Renal cortical epithelial cell (primary cell): ENCODE measurements around the gene WNT3. TPM values are rescaled to one million over a fixed set of nuclear protein-coding genes. Genes with fewer than 3 reads are reported as not detected.
A peak's percentile ranks its signal among the peaks of the same experiment; 100 is the strongest.

Experiments used
- DNase-seq: peaks from one replicate; pipeline ENCODE4 v3.0.0-alpha.2; 2011; ENCODE audit warnings: low read depth
- total RNA-seq: library from RNA; depleted of rRNA; stranded (reverse); fragments of >200 nt; gene quantifications from 2 replicates; pipeline ENCODE4 v1.2.3, GENCODE V29; 2014

WNT3 gene
- total RNA-seq, 1 donor from 2014 or later, result 1.4 TPM

DNA sequence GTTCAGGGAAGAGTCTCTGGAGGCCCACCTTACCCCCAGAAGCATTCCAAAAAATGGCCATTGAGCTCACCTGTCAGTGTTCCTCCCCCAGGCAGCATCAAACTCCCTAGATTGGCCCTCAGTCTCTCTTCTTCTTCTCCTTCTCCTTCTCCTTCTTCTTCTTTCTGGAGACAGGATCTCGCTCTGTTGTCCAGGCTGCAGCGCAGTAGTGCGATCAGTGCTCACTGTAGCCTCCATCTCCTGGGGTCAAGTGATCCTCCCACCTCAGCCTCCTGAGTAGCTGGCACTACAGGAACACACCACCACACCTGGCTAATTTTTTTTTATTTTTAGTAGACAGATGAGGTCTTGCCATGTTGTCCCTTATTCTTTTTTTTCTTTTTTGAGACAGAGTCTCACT is 16.4 kb upstream of the WNT3 start:
- no peak for DNase-seq

DNA sequence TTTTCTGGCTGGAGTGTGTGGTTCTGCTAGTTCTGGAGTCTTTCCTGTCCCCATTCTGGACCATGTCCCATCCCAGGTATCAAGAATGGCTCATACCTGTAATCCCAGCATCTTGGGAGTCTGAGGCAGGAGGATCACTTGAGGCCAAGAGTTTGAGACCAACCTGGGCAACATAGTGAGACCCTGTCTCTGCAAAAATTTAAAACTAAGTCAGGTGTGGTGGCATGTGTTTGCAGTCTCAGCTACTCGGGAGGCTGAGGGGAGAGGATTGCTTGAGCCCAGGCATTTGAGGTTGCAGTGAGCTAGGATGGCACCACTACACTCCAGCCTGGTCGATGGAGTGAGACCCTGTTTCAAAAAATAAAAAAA is 15.3 kb upstream of the WNT3 start:
- DNase-seq, result no peak

- DNase-seq, result peak; percentile 66
Measured at GRCh38 chr17:46832945-46833839, 14.7 kb upstream of the WNT3 start.

DNA sequence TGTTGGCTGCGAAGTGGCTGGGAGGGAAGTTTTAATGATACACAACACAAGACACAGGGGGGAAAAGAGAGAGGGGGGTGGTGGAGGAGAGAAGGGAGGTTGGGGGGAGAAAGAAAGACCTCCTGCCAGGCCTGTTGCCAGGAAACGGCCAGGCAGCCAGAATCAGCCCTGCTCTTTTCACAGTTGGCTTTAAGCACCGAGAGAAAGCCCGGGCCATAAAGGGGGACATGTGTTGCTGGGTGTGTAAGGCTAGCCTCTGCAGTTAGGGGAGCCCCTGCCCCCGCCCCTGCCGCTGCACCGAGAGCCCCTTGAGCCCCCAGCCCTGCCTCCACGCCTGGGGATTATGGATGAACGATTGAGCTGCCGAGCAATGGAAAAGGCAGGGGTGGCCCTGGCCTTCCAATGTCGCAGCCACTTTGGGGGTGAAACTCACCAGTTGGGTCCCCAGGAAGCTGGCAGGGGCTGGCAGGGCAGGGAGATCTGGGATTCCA is 13.9 kb upstream of the WNT3 start:
- no peak for DNase-seq

- no peak for DNase-seq
Measured at GRCh38 chr17:46831573-46832330, 13.3 kb upstream of the WNT3 start.

DNA sequence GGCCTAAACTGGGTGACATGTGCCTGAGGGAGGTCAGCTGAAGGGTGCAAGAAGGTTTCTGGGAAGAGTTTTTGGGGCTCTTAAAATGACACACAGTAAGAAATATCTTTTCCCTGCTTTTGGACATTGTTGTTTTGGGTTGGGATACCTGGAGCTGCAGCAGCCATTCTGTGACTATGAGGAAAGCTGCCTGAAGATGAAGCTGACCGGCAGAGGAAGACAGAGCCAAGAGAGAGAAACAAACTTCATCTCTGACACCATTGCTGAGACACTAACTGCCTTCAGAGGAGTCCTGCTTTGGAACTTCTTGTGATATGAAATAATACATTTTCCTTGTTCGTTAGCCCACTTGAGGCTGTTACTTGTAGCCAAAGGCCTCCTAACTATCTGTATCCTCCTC is 8.8 kb upstream of the WNT3 start:
- DNase-seq, result no peak

- DNase-seq, result no peak
Measured at GRCh38 chr17:46826116-46826515, 7.6 kb upstream of the WNT3 start.

- no peak for DNase-seq
Measured at GRCh38 chr17:46823657-46824056, 5.2 kb upstream of the WNT3 start.

- DNase-seq, result no peak
Measured at GRCh38 chr17:46822388-46822921, 4.0 kb upstream of the WNT3 start.

DNA sequence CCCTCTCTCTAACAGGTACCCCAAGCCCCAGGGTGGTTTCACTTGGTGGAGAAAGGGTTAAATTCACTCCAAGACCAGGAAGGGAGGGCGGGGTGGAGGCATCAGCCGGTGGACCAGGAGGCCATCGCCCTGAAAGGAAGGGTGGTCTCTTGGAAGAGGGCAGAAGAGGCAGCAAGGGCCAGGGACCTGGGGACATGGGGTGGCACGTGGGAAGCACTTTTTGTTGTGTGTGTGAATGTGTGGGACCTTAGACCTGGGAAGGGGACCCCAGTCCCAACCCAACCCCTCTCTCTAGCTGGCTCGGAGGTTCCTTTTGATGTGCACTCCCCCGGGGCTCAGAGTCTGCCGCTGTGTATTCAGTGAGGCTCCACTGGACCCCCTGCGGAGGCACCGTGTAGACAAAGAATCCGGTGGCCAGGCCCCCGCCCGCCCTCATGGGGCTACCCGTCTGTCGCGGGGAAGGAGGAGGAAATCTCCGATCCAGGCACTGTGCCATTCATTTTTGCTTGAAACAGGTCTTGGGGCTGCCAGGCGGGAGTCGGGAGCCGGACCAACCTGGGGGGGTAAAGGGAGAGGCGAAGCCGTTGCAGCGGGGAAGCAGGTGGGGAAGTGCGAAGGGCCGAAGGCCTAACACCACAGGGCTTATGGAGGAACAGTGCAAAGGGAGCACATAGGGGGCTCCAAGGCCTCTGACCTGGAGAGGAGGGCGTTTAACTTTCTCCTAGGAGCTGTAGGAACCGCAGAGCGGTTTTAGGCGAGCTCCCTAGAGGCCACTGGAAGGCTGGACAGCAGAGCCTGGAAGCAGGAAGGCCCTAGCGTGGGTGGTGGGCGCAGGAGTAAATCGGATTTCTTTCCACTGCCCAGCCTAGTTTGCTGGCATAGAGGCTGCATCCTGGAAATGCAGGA is 3.2 kb upstream of the WNT3 start:
- DNase-seq, result no peak

DNA sequence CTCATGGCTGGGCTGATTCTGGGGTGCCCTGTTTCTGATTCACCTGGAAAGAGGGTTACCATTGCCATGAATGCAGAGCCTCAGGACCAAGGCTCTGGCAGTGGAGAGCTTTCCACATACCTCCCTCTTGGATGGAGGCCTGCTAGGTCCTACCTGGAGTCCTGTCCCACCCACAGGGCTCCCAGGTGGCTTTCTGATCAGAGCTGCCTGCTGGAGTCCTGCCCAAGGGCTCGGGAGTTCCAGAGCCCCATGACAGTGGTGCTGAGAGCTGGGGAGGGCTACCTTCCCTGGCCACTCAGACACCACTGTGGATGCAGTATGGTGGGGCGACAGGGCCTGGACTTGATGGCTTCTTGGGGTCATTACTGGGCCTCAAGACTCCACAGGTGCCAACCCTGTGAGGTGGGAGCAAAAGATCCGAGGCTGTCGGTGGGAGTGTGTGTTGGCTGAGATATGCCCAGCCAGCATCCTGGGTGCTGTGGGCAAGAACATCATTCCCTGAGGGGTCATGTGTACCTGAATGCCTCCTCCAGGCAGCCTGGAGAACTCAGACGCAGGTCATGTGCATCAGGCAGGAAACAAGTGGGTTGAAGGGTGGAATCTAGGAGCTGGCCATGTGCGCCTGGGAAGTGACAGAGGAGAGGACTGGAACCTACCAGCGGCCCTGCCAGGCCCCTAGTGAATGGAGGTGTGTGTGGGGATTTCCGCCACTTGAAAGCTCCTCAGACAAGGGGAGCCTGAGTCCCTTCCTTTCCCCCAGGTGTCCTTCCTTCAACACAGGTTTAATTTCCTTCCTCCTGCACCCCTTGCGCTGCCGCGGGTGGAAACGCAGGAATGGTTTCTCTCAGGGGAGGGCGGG is 2.3 kb upstream of the WNT3 start:
- no peak for DNase-seq

DNA sequence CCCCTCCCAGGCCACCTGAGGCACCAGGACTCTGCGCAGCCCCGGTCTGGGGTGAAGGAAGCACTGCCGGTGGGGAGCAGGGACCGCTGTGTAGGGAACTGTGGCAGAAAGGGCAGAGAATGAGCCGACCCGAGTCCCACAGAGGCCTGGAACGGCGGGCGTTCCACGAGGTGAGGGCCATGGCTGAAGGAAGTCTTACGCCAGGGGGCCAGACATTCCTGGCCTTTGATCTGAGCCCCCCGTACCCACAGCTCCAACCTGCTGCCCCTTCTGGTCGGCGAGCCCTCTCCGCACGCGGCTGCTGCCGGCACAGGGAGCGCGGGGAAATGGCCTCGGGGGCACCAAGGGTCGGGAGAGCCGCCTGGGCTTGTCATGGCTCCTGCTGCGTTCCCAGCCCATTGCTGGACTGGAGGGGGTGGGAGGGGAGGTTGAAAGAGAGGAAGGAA is 1.4 kb upstream of the WNT3 start:
- no peak for DNase-seq

DNA sequence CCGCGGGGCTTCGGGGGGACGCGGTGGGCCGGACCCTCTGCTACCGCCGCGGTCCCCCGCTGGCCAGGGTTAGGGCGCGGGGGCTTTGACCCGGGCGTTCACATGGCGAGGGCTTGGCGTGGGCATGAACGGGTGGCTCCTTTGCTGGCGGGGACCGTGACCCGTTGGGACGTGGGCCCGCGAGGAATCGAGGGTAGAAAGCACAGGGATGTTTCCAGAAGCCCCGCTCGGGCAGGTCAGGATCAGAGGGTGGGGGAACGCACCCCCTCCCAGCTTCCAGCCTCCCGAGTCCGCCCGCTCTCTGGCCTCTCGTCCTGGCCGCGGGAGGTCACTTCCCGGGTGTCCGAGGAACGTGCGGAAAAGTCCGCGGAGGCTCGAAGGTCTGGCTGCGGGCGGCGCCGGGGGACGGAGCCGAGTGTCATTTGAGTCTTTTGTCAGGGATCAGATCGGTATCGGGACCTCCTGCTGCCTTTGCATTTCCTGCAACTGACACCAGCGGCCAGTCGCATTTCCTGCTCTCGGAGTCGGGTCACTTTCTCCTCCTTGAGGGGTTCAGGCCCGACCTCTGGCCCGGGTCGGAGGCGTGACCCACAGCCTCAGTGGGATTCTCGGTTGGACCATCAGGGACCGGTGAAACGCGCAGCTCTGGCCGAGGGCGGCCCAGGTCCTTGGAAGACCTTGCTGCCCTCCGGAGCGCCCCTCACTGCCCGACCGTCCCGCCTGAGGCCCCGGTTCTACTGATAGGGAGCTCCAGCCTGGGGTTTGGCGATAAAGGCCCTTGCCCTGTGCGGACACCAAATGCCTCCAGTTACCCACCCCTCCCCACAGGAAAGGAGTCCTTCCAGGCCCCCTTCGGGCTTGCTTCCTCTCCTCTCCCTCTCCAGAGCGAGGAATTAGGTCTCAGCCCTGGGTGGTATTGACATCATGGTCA is 702 bp upstream of the WNT3 start:
- no peak for DNase-seq

GRCh38 chr17:46817901-46818209 is 637 bp downstream of the WNT3 start:
- no peak for DNase-seq

- no peak for DNase-seq
Measured at GRCh38 chr17:46817151-46817900, 1.2 kb downstream of the WNT3 start.

- no peak for DNase-seq
Measured at GRCh38 chr17:46815474-46816353, 2.8 kb downstream of the WNT3 start.

DNA sequence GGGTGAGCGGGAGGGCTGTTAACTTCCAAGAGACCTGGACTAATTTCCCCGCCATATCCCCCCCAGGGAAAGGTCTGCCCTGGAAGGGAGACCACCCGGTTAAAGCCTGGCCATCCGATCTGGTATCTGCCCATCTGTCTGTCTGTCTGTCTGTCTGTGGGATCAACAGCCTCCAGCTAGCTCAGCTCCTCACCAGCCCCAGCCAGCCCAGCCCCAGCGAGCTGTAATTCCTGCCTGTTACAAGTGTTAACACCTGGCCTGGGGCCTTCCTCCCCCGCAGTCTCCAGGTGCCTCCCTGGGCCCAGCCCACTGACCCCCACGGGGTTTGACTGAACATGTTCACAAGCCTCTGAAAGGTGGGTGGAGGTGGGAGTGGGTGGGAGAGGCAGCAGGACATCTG is 4.0 kb downstream of the WNT3 start:
- DNase-seq, result no peak

GRCh38 chr17:46813920-46814319 is 4.6 kb downstream of the WNT3 start:
- no peak for DNase-seq
